ENCODE results near the gene COX8A.
"Not testable (repeated sequence)": the region's sequence is repeated elsewhere in the genome, so short reads cannot be mapped to it uniquely, and the experiment has no call there.

The COX8A gene

DNA sequence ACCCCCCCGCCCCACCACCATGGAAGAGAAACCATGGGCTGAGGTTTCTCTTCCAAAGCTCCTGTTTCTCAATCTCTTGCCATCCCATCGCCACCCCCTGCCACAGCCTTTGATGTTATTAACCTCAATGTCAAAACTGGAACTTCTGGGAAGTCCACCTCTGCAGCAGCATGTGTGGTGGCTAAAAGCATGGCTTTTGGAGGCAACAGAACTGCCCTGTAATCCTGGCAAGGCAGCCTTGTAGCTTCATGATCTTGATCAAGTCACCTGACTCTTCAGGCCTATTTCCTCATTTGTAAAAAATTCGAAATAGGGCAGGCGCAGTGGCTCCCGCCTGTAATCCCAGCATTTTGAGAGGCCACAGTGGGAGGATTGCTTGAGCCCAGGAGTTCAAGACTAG is 3.5 kb upstream of the COX8A start:
- no peak for DNase-seq (ENCODE audit: low read depth)

DNA sequence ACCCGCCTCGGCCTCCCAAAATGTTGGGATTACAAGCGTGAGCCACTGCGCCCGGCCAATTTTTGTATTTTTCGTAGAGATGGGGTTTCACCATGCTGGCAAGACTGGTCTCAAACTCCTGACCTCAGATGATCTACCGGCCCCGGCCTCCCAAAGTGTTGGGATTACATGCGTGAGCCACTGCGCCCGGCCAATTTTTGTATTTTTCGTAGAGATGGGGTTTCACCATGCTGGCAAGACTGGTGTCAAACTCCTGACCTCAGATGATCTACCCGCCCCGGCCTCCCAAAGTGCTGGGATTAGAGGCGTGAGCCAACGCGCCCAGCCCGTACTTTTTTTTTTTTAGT is 535 bp upstream of the COX8A start:
- not testable (repeated sequence) for DNase-seq (ENCODE audit: low read depth)

DNA sequence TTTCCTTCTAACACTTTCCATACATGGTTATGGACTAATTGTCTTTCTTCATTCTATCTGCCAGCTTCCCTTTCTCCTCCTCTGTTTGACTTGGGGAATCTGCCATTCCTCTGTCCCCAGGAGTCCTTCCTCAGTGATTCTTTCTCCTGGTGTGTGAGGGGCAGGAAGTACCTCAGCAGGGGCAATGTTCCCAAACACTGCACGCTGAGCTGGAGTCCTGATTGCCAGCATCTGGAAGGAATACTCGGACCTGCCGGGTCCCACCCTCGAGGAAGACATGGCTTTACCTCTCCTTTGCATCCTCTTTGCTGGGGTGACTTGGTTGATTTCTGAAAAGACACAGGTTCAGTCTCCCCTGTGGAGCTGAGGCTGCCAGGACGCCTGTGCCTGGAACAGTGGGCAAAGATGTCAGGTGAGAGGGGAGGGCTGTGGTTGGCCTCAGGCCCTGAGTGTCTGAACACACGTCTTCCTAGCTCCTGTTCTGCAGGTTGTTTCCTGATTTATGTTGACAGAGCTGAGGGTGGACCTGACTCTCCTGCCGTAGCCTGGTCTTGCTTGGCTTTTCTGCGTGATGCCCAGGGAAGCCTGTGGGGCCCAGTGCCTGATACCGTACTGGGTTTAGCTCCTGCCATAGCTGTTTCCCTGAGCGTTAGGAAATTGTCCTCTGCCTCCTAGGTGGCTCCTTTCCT is 4.3 kb downstream of the COX8A start:
- DNase-seq (ENCODE audit: low read depth), result no peak

GRCh38 chr11:63979426-63979825 is 5.0 kb downstream of the COX8A start:
- DNase-seq (ENCODE audit: low read depth), result no peak

GRCh38 chr11:63985812-63986155 is 11.4 kb downstream of the COX8A start:
- peak; percentile 47 for DNase-seq (ENCODE audit: low read depth)

DNA sequence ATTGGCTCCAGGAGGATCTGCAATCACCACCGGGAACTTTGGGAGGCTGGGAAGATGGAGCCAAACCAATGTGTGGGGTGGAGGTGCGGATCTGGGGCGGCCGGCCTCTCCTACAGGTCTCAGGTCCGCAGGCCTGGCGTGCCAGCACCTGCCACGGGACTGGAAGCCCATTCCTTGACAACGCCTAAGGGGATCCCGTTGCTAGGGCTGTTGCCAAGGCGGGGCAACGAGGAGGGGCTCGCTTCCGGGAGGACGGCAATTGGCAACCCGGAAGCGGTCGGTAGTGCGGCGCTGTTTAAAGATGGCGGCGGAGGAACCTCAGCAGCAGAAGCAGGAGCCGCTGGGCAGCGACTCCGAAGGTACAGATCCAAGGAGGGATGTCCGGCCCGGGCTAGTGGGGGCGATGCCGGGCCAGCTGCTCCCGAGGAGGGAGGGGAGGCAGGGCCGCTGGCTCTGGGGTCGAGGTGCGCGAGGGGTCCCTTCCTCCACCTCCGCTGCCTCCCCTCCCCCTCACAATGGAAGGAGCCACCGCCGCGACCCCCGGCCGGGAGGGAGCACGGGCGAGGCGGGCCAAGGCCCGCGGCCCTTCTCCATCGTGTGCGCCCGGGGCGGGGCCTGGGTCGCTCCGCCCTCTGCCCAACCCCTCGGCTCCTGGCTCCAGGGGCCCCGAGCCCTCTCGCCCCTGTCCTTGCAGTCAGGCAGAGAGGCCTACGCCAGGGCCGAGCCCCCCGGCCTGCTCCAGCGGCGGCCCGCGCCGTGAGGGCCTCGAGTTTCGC is 11.9 kb downstream of the COX8A start, which contains the start of gene OTUB1:
TSS of gene OTUB1 (plus strand) at position 283 of the 776 bp plus-strand sequence. CDS start at position 302, 19 bp downstream.
- peak; percentile 83 for DNase-seq (ENCODE audit: low read depth)

DNA sequence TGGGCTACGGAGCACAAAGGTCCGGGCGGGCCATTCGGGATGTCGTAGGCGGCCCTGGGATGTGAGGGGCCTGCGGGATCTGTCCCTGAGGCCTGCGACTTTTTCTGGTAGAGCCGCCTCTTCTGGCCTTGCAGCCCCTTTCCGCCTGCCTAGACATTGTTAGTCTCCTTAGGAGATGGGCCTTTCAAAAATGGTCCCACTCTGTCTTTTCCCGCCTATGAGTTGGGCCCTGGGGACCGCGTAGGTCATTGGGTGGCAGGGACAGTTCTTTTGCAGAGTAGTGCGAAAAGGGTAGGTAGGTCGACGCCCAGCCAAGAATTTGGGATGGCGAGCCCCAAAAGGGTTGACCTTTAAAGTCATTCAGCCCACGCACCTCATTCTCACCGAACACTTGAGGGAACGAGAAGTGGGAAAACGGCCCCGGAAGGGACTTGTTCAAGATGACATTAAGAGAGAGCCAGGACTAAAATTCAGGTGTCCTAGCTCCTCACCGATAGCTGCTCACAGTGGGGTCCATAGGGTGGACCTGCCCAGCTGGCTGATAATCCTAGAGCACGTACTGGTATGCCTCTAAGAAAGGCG is 12.6 kb downstream of the COX8A start:
- no peak for DNase-seq (ENCODE audit: low read depth)

DNA sequence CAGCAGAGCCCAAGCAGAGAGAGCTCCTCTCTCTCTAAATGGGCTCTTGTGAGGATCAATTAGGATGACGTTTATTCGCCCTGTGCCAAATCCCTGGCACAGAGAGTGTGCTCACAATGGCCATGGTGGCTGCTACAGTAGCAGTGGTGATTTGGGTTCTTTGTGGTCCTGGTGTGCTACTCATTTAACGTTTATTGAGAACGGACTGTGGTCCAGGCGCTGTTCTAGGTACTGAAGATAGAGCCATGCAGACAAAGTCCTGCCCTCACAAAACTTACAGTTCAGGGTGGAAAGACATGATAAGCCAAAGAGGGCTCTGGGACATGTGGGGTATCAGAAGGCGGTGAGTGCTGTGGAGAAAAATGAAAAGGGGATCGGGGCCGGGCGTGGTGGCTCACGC is 17.1 kb downstream of the COX8A start:
- DNase-seq (ENCODE audit: low read depth), result no peak

DNA sequence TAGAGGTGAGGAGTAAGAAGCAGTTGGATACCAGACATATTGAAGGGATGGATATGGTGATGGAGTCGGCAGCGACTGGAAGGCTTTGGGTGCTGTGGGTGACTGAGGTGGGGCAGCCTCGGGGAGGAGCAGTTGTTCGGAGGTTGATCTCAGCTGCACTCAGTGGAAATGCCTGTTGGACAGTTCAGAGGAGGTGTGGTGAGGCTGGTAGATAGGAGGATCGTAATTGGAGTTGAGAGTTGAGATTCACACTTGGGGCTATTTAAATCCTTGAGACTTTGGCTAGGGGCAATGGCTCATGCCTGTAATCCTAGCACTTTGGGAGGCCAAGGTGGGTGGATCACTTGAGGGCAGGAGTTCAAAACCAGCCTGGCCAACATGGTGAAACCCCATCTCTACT is 18.7 kb downstream of the COX8A start:
- DNase-seq (ENCODE audit: low read depth), result no peak

GRCh38 chr11:63993993-63994392 is 19.6 kb downstream of the COX8A start:
- no peak for DNase-seq (ENCODE audit: low read depth)

- DNase-seq (ENCODE audit: low read depth), result no peak
Observed at GRCh38 chr11:63996512-63996911, 22.1 kb downstream of the COX8A start.

DNA sequence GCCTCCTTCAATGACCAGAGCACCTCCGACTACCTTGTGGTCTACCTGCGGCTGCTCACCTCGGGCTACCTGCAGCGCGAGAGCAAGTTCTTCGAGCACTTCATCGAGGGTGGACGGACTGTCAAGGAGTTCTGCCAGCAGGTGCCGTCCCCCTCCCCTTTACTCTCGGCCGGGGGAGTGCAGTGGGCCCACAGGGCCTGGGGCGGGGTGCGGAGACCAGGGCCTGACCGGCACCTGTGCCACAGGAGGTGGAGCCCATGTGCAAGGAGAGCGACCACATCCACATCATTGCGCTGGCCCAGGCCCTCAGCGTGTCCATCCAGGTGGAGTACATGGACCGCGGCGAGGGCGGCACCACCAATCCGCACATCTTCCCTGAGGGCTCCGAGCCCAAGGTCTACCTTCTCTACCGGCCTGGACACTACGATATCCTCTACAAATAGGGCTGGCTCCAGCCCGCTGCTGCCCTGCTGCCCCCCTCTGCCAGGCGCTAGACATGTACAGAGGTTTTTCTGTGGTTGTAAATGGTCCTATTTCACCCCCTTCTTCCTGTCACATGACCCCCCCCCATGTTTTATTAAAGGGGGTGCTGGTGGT is 22.8 kb downstream of the COX8A start:
- DNase-seq (ENCODE audit: low read depth), result no peak

GRCh38 chr11:63997801-63998337 is 23.4 kb downstream of the COX8A start:
- DNase-seq (ENCODE audit: low read depth), result no peak

- no peak for DNase-seq (ENCODE audit: low read depth)
Observed at GRCh38 chr11:63998558-63999348, 24.3 kb downstream of the COX8A start.

GRCh38 chr11:63999349-64000025 is 25.1 kb downstream of the COX8A start:
- peak; percentile 65 for DNase-seq (ENCODE audit: low read depth)

- DNase-seq (ENCODE audit: low read depth), result peak; percentile 61
Observed at GRCh38 chr11:64000026-64000739, 25.8 kb downstream of the COX8A start.

DNA sequence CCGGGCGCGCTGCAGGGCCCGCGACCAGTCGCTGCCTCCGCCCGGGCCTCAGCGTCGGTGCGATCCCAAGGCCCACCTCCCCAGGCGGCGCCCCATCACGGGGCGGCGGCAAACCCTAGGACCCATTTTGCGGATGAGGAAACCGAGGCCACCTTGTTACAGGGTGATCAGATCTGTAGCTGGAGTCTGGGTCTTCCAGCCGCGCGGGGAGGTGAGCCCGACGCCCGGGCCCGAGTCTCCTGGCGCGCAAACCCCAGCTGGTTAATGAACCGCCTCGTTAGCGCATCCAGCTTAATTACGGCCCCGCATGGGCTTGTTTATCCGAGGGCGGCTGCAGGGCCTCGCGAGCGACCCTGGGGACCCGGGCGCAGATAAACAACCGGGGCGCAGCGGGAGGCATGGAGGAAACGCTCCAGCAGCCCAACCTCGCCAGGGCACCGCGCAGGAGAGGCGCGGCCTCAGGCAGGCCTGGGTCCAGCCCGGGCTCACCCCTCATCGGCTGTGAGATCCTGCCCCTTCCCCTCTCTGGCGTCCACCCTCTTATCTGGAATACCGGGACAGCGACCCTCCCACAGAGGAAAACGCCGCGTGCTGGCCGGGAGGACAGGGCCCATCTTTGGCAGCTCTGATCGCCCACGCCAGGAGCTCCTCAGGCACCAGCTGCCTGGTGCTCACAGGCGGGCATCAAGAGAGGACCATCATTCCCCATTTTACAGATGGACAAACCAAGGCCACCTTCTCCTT is 26.5 kb downstream of the COX8A start:
- no peak for DNase-seq (ENCODE audit: low read depth)

- DNase-seq (ENCODE audit: low read depth), result no peak
Observed at GRCh38 chr11:64001484-64002420, 27.3 kb downstream of the COX8A start.
